ENCODE data around the gene ADAMTS2. TPM values are rescaled to one million over a fixed set of nuclear protein-coding genes. Genes with fewer than 3 reads are reported as not detected.

ADAMTS2 gene
- total RNA-seq, 1 donor from 2014 or later: 93.2 TPM

- Mint-ChIP-seq H3K27me3 (ENCODE audit: low read depth) (no peaks in the 10 kb centered on the region), H3K9me3 (ENCODE audit: low read depth) (no peaks in the 10 kb centered on the region), H3K27ac (ENCODE audit: unreplicated experiment) (no peak overlapping the region), H3K4me1 (ENCODE audit: low read depth) (no peaks in the 10 kb centered on the region), H3K36me3 (ENCODE audit: low read depth) (peaks cover 4% of the 10 kb centered on the region), H3K4me3 (ENCODE audit: unreplicated experiment) (no peak overlapping the region)
- peak; percentile 59 for DNase-seq (ENCODE audit: low spot score)
- TF ChIP-seq CTCF (IDR thresholded peaks at IDR 0.05): no peak
These were observed 109.6 kb downstream of the ADAMTS2 start for GRCh38 chr5:179235416-179236400.

DNA sequence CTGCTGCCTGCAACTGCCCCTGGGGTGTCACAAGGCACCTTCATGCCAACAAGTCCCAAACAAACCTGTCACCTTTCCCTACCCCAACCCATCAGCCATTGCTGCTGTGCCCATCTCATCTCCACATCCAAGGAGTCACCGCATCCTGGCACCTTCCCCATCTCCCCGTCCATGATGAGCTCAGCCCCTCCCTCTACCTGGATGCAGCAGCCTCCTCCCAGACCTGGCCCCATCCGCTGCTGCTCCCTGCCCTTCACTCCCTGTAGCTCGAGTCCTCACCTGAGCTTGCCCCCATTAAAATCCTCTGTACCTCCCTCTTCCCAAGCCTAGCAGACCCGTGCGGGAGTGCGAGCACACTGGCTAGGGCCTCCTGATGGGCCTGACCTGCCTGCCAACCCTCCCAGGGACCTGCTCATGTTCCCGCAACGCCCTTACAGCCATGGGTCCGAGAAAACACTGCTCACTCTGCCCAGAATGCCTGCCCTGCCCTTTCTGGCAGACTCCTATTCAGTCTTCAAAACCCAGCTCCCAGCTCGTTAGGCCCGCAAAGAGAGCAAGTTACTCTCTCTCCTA is 110.6 kb downstream of the ADAMTS2 start:
- peak; percentile 55 for DNase-seq (ENCODE audit: low spot score)
- Mint-ChIP-seq H3K27ac (ENCODE audit: unreplicated experiment) (no peak overlapping the region), H3K9me3 (ENCODE audit: low read depth) (no peaks in the 10 kb centered on the region), H3K36me3 (ENCODE audit: low read depth) (peaks cover 4% of the 10 kb centered on the region), H3K4me1 (ENCODE audit: low read depth) (no peaks in the 10 kb centered on the region), H3K4me3 (ENCODE audit: unreplicated experiment) (no peak overlapping the region), H3K27me3 (ENCODE audit: low read depth) (no peaks in the 10 kb centered on the region)
- no peak for TF ChIP-seq CTCF (IDR thresholded peaks at IDR 0.05)

DNA sequence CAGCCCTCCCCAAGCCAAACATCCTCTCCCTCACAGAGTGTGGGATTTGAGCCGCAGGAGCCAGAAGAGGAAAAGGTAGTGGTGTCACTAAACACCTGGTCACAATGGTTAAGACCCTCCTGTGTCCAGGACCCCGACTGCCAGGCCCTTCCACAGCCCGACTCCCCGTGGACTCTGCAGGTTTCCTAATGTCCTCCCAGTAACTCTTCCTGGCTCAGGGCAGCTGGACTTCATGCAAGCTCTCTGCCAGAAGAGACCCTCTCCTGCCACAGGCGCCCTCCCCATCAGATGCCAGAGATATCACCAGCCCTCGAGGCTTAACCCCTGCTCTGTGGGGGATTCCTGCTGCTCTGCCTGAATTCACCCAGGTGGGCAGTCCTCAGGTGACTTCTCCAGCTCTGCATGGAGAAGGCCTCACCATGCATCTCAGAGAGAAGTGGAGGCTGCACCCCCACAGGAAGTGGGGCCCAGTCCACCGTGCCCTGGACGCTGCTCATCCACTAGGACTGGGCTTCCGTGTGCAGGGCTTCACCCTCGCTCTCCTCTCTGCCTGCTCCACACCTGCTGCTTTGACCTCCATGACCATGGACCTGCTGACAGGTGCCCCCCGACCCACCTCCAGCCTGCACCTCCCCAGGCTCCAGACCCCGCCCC is 111.2 kb downstream of the ADAMTS2 start:
- Mint-ChIP-seq H3K9me3 (ENCODE audit: low read depth) (no peaks in the 10 kb centered on the region), H3K4me1 (ENCODE audit: low read depth) (no peaks in the 10 kb centered on the region), H3K4me3 (ENCODE audit: unreplicated experiment) (no peak overlapping the region), H3K27ac (ENCODE audit: unreplicated experiment) (no peak overlapping the region), H3K27me3 (ENCODE audit: low read depth) (no peaks in the 10 kb centered on the region), H3K36me3 (ENCODE audit: low read depth) (peaks cover 2% of the 10 kb centered on the region)
- peak; percentile 75 for DNase-seq (ENCODE audit: low spot score)
- no peak for TF ChIP-seq CTCF (IDR thresholded peaks at IDR 0.05)

- no peaks in the 10 kb centered on the region for H3K36me3 Mint-ChIP-seq (ENCODE audit: low read depth)
- no peak for TF ChIP-seq CTCF (IDR thresholded peaks at IDR 0.05)
- no peak overlapping the region for H3K4me3 Mint-ChIP-seq (ENCODE audit: unreplicated experiment)
- no peaks in the 10 kb centered on the region for H3K27me3 Mint-ChIP-seq (ENCODE audit: low read depth)
- no peak overlapping the region for H3K27ac Mint-ChIP-seq (ENCODE audit: unreplicated experiment)
- DNase-seq (ENCODE audit: low spot score): peak; percentile 33
- H3K9me3 Mint-ChIP-seq (ENCODE audit: low read depth): no peaks in the 10 kb centered on the region
- H3K4me1 Mint-ChIP-seq (ENCODE audit: low read depth): peaks cover 5% of the 10 kb centered on the region
These were observed 113.0 kb downstream of the ADAMTS2 start for GRCh38 chr5:179232091-179232735.

DNA sequence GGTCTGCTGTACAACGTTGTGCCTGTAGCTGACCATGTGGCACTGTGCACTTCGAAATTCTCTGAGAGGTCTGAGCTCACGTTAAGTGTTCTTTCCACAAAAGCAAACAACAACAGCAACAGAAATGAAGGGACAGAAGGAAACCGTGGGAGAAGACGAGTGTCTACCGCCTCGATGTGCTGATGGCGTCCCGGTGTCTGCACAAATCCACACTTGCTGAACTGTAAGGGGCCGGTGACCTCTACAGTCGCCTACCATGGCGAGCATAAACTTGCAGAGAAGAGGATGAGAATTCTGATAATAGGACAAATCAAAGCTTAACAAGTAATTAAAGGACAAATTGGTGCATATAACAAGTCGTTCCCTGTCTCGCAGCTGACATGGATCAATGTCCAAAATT is 114.0 kb downstream of the ADAMTS2 start:
- no peaks in the 10 kb centered on the region for H3K9me3 Mint-ChIP-seq (ENCODE audit: low read depth)
- H3K4me3 Mint-ChIP-seq (ENCODE audit: unreplicated experiment): no peak overlapping the region
- no peak for TF ChIP-seq CTCF (IDR thresholded peaks at IDR 0.05)
- no peaks in the 10 kb centered on the region for H3K27me3 Mint-ChIP-seq (ENCODE audit: low read depth)
- no peak overlapping the region for H3K27ac Mint-ChIP-seq (ENCODE audit: unreplicated experiment)
- DNase-seq (ENCODE audit: low spot score): peak; percentile 53
- peaks cover 5% of the 10 kb centered on the region for H3K4me1 Mint-ChIP-seq (ENCODE audit: low read depth)
- no peaks in the 10 kb centered on the region for H3K36me3 Mint-ChIP-seq (ENCODE audit: low read depth)
